K562 (cell line): ENCODE data around the gene CABP4. TPM values are rescaled to one million over a fixed set of nuclear protein-coding genes. Genes with fewer than 3 reads are reported as not detected.

Source experiments
- CBX3 ChIP-seq, 2 experiments: IDR thresholded peaks; 1 replicate in 1 of 2; 2 replicates in 1 of 2; pipeline ENCODE4 v1.6.1; 2012; ENCODE audit warnings: inconsistent platforms in 2 of 2, low read length in 2 of 2, borderline replicate concordance in 1 of 2, control low read depth in 1 of 2
- CREBBP ChIP-seq: IDR thresholded peaks from one replicate; pipeline ENCODE4 v1.6.1; 2012; ENCODE audit warnings: low read depth, mild to moderate bottlenecking, control low read depth, inconsistent platforms, low read length
- DNMT1 ChIP-seq: fragments of 450-650 bp; IDR thresholded peaks from 2 replicates; pipeline ENCODE4 v1.6.1; 2016; ENCODE audit warnings: antibody characterized with exemption, mild to moderate bottlenecking
- FOXP1 ChIP-seq: sonication (generic); formaldehyde crosslinking; IDR thresholded peaks from 2 replicates; pipeline ENCODE4 v1.8.0; 2022; ENCODE audit warnings: mild to moderate bottlenecking, missing genetic modification reagents
- GATA2 ChIP-seq: sonication (generic); formaldehyde crosslinking; IDR thresholded peaks from 2 replicates; pipeline ENCODE4 v1.4.0; 2020; ENCODE audit warnings: mild to moderate bottlenecking, missing genetic modification reagents
- HNRNPUL1 ChIP-seq: fragments of 200-400 bp; formaldehyde crosslinking; IDR thresholded peaks from 2 replicates; pipeline ENCODE4 v1.6.1; 2017; ENCODE audit warnings: low read length
- KLF6 ChIP-seq: fragments of 250-450 bp; sonication (Bioruptor Pico); IDR thresholded peaks from 2 replicates; pipeline ENCODE4 v1.4.0; 2020; ENCODE audit warnings: mild to moderate bottlenecking, moderate library complexity, borderline replicate concordance
- MEF2D ChIP-seq: conservative IDR thresholded peaks from 2 replicates; pipeline ENCODE4 v1.6.1; 2016; ENCODE audit warnings: low read depth, missing genetic modification characterization, missing compliant biosample characterization
- POLR2AphosphoS5 ChIP-seq: IDR thresholded peaks from 2 replicates; pipeline ENCODE4 v1.6.1; 2011; ENCODE audit warnings: mild to moderate bottlenecking, low read depth, low read length, moderate library complexity; ENCODE audit not compliant: control insufficient read depth, insufficient read depth
- RBFOX2 ChIP-seq: fragments of 200-400 bp; formaldehyde crosslinking; IDR thresholded peaks from 2 replicates; pipeline ENCODE4 v1.6.1; 2017; ENCODE audit warnings: low read depth, mild to moderate bottlenecking, low read length, moderate library complexity
- RNF2 ChIP-seq: sonication (generic); IDR thresholded peaks from 2 replicates; pipeline ENCODE4 v1.6.1; 2016
- SP2 ChIP-seq: IDR thresholded peaks from 2 replicates; pipeline ENCODE4 v1.6.1; 2011; ENCODE audit warnings: mild to moderate bottlenecking, low read depth, low read length, moderate library complexity; ENCODE audit not compliant: poor library complexity, severe bottlenecking; ENCODE audit errors: extremely low read depth
- SRSF9 ChIP-seq: fragments of 200-400 bp; formaldehyde crosslinking; IDR thresholded peaks from 2 replicates; pipeline ENCODE4 v1.6.1; 2017; ENCODE audit warnings: low read depth, low read length, borderline replicate concordance
- TAL1 ChIP-seq: fragments of 450-650 bp; IDR thresholded peaks from 2 replicates; pipeline ENCODE4 v1.6.1; 2016; ENCODE audit warnings: mild to moderate bottlenecking
- ZNF699 ChIP-seq: fragments of 250-450 bp; sonication (Bioruptor Pico); IDR thresholded peaks from 2 replicates; pipeline ENCODE4 v1.8.0; 2021; ENCODE audit warnings: mild to moderate bottlenecking, moderate library complexity; ENCODE audit not compliant: insufficient replicate concordance
- ZNF717 ChIP-seq: fragments of 250-450 bp; sonication (Bioruptor Pico); IDR thresholded peaks from 2 replicates; pipeline ENCODE4 v1.5.0; 2021
- polyA plus RNA-seq, 8 experiments: library from polyadenylated mRNA; depleted of rRNA in 4 of 8; stranded (reverse) in 5 of 8; unstranded in 3 of 8; fragments of >200 nt; fragmentation: Nextera tagmentation in 2 of 8; fragmentation: Illumina TruSeq in 1 of 8; extraction: Ambion mirVana in 2 of 8; extraction: Trizol in 1 of 8; gene quantifications; 2 replicates each; pipeline versions ENCODE4 v1.2.1 to v1.2.3, GENCODE V29; 2011 to 2014; ENCODE audit warnings: inconsistent platforms in 1 of 8, missing spikeins in 1 of 8
- total RNA-seq, 7 experiments: library from RNA; depleted of rRNA in 6 of 7; stranded (reverse); fragments of >200 nt in 6 of 7; fragmentation: Illumina TruSeq in 2 of 7; extraction: Trizol in 2 of 7; gene quantifications; 2 replicates each; pipeline versions ENCODE4 v1.2.1 to v1.2.3, GENCODE V29; 2011 to 2021; ENCODE audit warnings: low replicate concordance in 1 of 7
- TF ChIP-seq, protein P1 (sequence below): fragments of 450-650 bp; formaldehyde crosslinking; IDR thresholded peaks from 2 replicates; pipeline ENCODE4 v1.4.0; 2020; ENCODE audit warnings: mild to moderate bottlenecking, moderate library complexity
- TF ChIP-seq, protein P2 (sequence below), 2 experiments: fragments of 450-650 bp in 1 of 2; sonication (generic) in 1 of 2; formaldehyde crosslinking in 1 of 2; IDR thresholded peaks in 1 of 2; conservative IDR thresholded peaks in 1 of 2; 2 replicates each; pipeline versions ENCODE4 v1.6.1 to v1.8.1; 2016 to 2023; ENCODE audit warnings: mild to moderate bottlenecking in 2 of 2, moderate library complexity in 2 of 2, inconsistent platforms in 1 of 2, missing genetic modification reagents in 1 of 2
- TF ChIP-seq, protein P3 (sequence below): fragments of 250-450 bp; sonication (Bioruptor Pico); IDR thresholded peaks from 2 replicates; pipeline ENCODE4 v1.5.0; 2020; ENCODE audit warnings: mild to moderate bottlenecking, borderline replicate concordance
- TF ChIP-seq, protein P4 (sequence below): sonication (generic); formaldehyde crosslinking; IDR thresholded peaks from 2 replicates; pipeline ENCODE4 v1.8.0; 2022; ENCODE audit warnings: mild to moderate bottlenecking, low read depth, missing genetic modification reagents
- TF ChIP-seq, protein P5 (sequence below): fragments of 450-650 bp; formaldehyde crosslinking; IDR thresholded peaks from 2 replicates; pipeline ENCODE4 v1.4.0; 2020; ENCODE audit warnings: mild to moderate bottlenecking

The CABP4 gene
- total and polyA plus RNA-seq, 9 of the 15 experiments (the other 6 are each of a cell fraction or from before 2014, with no cell fraction given): 0.11 TPM; not detected in 8

DNA sequence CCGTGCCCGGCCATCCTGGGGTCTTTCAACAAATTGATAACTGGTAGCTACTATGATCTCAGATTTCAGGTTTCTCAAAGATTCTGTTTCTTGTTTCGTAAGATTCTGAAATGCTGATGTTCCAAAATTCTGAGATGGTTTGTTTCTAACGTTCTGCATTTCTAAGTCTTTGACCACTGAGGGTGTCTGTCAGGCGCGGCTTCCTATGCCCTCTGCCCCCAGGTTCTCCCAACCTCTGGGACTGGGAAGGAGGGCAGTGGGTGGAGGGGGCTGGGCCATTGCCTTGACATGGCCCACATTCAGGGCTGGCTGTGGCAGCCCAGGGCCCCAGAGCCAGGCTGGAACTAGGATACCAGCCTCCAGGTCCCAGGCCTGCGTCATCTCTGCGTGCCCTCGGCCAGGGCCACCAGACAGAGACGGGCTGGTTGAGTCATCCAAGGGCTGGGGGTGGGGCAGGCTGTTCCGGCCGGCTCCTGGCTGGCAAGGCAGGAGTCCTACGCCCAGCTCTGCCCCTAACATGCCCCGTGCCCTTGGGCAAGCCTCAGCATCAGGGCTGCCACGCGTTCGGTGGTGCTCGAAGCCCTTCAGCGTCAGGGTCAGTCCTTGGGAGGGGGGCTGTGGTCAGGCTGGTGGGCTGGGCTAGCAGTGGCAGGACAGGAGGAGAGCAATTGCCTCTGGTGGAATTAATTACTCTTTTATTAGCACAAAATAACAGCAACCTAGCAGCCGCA lies 8.7 kb downstream of the CABP4 start (continued):
- TF ChIP-seq, protein P1, sequence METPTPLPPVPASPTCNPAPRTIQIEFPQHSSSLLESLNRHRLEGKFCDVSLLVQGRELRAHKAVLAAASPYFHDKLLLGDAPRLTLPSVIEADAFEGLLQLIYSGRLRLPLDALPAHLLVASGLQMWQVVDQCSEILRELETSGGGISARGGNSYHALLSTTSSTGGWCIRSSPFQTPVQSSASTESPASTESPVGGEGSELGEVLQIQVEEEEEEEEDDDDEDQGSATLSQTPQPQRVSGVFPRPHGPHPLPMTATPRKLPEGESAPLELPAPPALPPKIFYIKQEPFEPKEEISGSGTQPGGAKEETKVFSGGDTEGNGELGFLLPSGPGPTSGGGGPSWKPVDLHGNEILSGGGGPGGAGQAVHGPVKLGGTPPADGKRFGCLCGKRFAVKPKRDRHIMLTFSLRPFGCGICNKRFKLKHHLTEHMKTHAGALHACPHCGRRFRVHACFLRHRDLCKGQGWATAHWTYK: peak; percentile 95
- no peak for TF ChIP-seq CREBBP
- TF ChIP-seq, protein P2, sequence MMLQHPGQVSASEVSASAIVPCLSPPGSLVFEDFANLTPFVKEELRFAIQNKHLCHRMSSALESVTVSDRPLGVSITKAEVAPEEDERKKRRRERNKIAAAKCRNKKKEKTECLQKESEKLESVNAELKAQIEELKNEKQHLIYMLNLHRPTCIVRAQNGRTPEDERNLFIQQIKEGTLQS (IDR thresholded peaks at IDR 0.05): peak; percentile 97
- TF ChIP-seq, protein P2 (CRISPR knock-in tag; conservative IDR thresholded peaks at IDR 0.05): peak; percentile 92
- peak; percentile 81; the same call in 1 of the 2 replicates for TF ChIP-seq ZNF717
- no peak for TF ChIP-seq DNMT1
- no peak for TF ChIP-seq SRSF9
- TF ChIP-seq KLF6: 0 out of 2 replicates have a peak, but pooled peaks have one; percentile 29
- TF ChIP-seq, protein P3, sequence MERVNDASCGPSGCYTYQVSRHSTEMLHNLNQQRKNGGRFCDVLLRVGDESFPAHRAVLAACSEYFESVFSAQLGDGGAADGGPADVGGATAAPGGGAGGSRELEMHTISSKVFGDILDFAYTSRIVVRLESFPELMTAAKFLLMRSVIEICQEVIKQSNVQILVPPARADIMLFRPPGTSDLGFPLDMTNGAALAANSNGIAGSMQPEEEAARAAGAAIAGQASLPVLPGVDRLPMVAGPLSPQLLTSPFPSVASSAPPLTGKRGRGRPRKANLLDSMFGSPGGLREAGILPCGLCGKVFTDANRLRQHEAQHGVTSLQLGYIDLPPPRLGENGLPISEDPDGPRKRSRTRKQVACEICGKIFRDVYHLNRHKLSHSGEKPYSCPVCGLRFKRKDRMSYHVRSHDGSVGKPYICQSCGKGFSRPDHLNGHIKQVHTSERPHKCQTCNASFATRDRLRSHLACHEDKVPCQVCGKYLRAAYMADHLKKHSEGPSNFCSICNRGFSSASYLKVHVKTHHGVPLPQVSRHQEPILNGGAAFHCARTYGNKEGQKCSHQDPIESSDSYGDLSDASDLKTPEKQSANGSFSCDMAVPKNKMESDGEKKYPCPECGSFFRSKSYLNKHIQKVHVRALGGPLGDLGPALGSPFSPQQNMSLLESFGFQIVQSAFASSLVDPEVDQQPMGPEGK (CRISPR knock-in tag): no peak
- no peak for TF ChIP-seq ZNF699
- 0 out of 2 replicates have a peak, but pooled peaks have one; percentile 15 for TF ChIP-seq MEF2D (tag)
- no peak for TF ChIP-seq TAL1
- TF ChIP-seq, protein P4, sequence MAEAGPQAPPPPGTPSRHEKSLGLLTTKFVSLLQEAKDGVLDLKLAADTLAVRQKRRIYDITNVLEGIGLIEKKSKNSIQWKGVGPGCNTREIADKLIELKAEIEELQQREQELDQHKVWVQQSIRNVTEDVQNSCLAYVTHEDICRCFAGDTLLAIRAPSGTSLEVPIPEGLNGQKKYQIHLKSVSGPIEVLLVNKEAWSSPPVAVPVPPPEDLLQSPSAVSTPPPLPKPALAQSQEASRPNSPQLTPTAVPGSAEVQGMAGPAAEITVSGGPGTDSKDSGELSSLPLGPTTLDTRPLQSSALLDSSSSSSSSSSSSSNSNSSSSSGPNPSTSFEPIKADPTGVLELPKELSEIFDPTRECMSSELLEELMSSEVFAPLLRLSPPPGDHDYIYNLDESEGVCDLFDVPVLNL (CRISPR knock-in tag): no peak
- TF ChIP-seq RNF2: peak; percentile 56; the same call in 1 of the 2 replicates
- no peak for TF ChIP-seq POLR2AphosphoS5
- no peak for TF ChIP-seq GATA2 (CRISPR knock-in tag)
- TF ChIP-seq SP2: no peak
- TF ChIP-seq CBX3 (IDR thresholded peaks at IDR 0.05; ENCODE audit: borderline replicate concordance in 1 of 2, low read length in 2 of 2): no peak
- no peak; the same call in 1 of the 2 replicates for TF ChIP-seq FOXP1 (CRISPR knock-in tag)
- TF ChIP-seq RBFOX2: no peak
- TF ChIP-seq HNRNPUL1: no peak
- TF ChIP-seq, protein P5, sequence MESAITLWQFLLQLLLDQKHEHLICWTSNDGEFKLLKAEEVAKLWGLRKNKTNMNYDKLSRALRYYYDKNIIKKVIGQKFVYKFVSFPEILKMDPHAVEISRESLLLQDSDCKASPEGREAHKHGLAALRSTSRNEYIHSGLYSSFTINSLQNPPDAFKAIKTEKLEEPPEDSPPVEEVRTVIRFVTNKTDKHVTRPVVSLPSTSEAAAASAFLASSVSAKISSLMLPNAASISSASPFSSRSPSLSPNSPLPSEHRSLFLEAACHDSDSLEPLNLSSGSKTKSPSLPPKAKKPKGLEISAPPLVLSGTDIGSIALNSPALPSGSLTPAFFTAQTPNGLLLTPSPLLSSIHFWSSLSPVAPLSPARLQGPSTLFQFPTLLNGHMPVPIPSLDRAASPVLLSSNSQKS (CRISPR knock-in tag): no peak
